HG03565 (cell line): ENCODE data around the gene RABGAP1L.
A peak's percentile ranks its signal among the peaks of the same experiment; 100 is the strongest.
"Not testable (repeated sequence)": the region's sequence is repeated elsewhere in the genome, so short reads cannot be mapped to it uniquely, and the experiment has no call there.

Experiments
- ATAC-seq: cut with Tn5 transposase; IDR thresholded peaks from one replicate; pipeline ENCODE4 v1.9.1; 2021; ENCODE audit warnings: mild to moderate bottlenecking, moderate library complexity; ENCODE audit not compliant: unreplicated experiment

Gene RABGAP1L

DNA sequence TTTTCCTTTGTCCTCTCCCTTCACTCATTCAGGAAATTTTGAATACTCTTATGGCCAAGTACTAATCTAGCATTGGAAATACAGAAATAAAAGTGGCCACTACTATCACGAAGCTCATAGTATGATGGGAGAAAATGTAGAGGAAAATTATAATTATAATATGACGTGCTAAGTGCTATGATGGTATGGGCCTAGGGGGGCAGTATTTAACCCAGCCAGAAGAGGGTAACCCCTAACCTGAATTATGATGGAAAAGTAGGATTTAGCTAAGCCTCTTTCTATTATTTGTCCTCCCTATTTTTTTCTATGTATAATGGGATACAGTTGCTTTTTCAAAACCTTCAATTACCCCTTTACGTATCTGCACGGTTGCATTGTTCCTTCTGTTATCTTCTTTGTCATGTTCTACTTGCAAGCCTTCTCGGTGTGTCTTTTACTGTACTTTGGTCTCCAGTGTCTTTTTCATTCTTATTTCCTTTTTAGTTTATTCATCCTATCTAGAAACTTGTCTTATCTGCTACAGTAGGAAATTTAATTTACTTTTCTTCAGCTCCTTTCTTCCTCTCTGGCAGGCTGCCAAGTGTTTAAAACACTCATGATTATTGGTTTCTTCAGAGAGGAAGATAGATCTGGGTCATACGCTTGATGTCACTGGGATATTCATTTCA lies 199.6 kb downstream of the RABGAP1L start:
- ATAC-seq = no peak

DNA sequence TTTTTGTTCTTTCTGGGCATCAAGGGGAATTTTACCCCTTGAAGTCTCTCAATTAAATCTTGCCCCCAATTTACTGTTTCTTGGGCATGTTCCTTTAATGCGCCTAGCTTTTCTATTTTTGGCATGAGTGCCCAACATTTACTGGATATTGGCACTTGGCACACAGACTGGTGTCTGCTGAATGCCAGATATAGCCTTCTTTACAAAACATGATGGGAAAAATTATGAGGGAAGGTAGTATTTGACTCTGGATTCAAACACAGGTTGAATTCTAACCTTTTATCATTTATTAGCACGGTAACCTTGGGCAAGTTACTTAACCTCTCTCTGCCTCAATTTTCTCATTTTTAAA lies 200.1 kb downstream of the RABGAP1L start:
- no peak for ATAC-seq

DNA sequence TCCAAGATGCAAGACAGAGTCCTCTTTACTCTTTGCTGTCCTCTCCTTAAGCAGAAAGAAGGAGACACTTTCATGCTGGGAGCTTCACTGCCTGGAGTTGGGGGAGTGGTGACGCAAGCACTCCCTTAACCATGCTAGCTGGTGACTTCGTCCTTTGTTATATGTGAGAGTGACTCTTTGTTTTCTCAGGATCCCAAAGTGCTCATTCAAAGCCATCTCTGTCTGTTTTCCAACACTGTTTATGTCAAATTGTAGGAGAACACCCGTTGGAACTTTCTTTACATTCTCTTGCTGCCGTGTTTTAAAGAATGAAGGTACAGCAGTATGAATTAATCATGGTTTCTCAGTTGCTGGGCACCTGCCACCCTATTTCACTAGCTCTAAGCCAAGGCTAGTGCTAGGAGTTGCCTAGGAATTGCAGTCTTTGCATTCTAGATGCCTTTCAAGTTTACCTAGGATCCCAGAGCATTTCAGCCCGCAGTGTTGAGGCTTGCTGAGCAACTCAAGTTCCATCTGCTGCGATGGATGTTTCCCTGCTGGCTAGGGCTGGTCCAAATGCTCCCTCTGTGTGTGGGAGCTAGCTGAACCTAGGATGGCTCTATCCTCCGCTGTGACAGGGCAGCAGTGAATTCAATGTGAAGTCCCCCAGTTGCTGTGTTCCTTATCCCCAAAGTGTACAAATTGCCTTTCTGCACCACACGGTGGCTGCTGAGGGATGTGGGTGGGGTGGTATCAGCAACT lies 205.8 kb downstream of the RABGAP1L start:
- ATAC-seq = no peak

DNA sequence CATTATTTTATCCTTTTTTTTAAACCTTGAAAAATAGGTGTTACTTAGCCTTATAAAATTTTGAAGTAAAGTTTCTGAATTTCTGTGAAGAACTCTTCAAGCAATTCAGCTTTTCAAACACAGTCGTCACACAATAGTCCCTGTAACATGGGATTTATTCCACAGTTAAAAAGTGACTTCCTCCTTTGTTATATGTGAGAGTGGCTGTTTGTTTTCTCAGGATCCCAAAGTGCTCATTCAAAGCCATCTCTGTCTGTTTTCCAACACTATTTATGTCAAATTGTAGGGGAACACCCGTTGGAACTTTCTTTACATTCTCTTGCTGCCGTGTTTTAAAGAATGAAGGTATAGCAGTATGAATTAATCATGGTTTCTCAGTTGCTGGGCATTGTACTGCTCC lies 207.6 kb downstream of the RABGAP1L start:
- ATAC-seq = no peak

DNA sequence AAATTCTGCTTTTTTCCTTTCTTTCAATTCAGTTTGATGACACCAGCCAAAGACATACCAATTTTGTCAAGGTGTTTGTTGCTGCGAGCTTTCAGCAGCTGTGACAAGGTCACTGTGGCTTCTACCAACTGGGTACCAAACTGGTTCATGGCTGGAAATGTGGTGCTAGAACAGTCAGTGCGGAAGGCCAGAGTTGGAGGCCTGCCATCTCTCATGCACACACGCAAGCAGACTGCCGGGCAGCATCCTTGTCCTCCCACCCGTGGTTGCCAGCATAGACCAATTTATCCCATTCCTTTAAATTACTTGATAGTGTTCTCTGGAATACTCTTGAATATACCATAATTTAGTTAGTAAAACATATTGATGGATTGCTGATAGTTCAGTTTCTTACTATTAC lies 208.6 kb downstream of the RABGAP1L start:
- no peak for ATAC-seq

DNA sequence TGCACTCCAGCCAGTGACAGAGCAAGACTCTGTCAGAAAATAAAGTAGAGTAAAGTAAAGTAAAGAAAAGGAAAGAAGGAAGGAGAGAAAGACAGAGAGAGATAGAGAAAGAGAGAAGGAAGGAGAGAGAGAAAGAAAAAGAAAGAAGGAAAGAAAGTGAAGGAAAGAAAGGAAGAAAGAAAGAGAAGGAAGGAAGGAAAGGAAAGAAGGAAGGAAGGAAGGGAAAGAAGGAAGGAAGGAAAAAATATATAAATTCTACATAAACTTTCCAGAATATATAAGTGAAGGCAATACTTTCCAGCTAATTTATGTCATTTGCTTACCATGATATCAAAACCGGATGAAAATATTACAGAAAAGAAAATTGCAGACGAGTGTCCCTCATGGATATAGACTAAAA lies 216.7 kb downstream of the RABGAP1L start:
- ATAC-seq = no peak

DNA sequence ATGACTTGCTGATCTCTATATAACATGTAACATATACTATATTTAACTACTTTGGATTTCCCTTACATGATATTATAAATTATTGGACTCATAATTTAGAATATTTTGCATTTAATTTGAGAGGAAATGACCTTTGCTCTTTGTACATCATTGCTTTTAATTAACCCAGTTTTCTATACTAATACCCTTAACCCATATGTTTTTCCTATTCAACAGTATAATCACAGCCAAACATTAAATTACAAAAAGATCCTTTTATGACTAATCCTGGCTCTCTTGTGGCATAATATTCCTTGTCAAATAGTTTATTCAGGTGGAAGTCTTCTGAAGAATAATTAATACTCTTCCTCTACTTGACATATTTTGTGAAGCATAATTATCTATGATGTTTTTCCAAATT lies 232.4 kb downstream of the RABGAP1L start:
- ATAC-seq = no peak

DNA sequence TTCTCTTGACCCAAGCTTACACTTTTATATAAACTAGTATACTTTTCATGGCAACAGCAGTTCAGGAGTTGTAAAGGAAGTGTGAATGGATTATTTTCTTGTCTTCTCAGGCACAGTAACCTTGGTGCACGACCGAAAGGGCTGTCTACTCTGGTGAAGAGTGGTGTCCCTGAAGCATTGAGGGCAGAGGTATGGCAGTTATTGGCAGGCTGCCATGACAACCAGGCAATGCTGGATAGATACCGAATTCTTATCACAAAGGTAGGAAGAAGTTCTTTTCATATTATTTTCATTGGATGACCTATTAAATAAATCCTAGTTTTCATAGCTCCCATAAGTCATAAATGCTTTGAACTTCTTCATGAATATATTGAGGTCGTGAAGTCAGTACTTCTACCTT lies 234.6 kb downstream of the RABGAP1L start:
- no peak for ATAC-seq

DNA sequence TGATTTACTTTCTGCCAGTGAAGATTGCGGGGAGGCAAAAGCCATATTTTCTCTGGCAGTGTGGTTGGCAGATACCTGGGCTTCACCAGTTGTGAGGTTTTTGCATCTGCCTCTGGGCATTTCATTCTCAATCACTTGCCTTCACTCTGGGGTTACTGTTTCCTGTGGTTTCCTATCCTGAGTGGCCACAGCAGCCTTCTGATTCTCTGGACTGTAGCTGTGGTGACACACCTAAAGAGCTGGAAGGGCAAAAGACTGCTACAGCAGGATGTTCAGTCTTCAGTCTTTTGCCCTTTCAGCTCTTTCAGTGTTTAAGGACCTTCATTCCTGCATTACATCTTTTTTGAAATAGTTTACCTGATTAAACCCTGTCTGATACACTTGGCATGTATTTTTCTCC lies 237.9 kb downstream of the RABGAP1L start:
- no peak for ATAC-seq

DNA sequence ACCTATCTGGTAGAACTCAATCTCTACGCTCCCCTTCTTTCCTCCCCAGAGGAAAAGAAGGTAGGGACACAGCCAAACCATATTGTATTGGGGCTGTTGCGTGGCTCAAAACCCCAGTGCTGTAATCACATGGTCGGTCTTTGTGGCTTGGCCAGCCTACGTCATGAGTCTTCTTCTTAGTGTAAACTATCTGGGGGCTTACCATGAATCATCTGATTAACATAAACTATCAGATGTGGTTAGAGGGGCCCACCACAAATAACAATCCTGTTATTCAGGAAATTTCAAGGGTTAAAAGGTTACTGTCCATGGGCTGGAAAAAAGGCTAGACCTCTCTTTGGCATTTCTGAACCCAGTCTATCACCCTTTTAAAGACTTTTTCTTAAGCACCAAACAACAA lies 238.9 kb downstream of the RABGAP1L start:
- ATAC-seq = peak; percentile 47

DNA sequence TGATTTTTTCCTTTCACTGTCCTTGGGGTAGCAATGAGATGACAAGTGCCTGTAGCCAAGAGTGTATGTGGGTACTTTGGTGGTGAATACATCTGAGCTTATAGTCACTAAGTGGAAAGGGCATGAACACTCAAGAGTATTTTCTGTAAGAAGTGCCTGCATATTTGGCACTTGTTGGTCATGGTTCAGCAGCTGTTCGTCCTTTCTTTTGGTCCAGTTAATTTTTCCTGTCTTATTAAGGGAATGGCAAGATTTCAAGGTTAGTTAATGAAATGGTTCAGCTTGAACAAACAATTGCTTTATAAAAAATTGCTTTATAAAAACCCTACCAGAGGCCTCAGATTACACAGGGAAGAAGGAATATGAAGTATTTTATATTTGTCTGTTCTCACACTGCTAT lies 239.9 kb downstream of the RABGAP1L start:
- no peak for ATAC-seq

DNA sequence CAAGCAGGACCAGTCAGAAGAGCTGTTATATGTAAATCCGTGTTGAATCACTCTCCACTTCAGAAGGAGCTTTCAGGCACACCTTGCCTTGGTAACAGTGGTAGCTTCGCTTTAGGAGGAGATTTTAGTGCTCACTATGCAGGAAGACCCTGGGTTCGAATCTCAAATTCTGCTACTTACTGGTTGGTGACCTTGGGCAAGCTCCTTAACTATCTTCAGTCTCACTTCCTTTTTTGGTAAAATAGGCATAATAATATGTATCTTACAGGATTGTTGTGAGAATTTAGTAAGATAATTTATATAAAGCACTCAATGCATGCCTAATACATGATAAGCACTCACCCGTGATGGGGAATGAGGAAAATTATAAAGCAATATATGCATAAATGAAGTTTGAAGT lies 241.8 kb downstream of the RABGAP1L start:
- no peak for ATAC-seq

DNA sequence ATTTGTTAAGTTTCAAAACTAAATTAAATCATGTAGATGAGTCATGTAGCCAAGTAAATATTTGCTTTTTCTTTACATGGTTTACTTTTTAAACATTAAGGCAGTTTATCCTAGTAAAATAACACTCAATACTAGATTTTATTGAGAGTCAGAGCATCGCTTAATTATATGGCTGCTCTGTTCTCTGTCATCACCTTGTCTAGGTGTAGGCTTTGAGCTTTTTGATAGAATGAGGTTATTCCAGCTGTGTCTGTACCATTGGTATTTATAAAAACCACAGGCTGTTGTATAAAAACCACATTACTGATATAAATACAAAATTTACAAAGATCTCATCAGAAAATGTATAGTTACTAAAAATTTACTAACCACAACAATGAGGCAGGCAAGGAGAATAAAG lies 245.9 kb downstream of the RABGAP1L start:
- no peak for ATAC-seq

DNA sequence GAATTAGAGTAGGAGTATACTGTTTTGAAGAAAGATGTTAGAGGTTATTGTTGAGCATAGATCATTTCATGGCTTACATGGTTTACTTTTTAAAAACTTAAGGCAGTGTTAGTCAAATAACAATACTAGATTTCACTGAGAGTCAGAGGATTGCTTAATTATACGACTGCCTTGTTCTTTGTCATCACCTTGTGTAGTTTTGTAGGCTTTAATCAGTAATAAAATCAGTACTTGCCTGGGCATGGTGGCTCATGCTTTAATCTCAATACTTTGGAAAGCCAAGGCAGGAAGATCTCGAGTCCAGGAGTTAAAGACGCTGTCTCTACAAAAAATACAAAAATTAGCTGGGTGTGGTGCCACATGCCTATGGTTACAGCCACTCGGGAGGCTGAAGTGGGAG lies 247.1 kb downstream of the RABGAP1L start:
- ATAC-seq = no peak

DNA sequence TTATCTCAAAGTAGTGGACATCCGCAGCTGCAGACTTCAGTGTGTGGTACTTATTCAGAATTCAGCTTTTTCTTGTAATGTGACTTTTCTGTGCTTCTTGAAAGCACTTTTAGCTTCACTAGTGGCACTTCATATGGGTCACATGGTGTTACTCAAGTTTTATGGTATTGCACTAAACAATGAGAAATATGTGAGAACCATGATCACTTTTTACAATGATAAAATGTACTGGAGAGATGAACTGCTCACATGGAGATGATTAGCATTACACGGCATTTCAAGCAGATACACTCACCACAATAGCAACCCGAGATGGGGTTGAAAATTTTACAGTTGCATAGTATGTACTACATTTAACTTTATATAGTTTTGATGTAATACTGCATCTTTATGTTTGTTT lies 248.3 kb downstream of the RABGAP1L start:
- no peak for ATAC-seq

DNA sequence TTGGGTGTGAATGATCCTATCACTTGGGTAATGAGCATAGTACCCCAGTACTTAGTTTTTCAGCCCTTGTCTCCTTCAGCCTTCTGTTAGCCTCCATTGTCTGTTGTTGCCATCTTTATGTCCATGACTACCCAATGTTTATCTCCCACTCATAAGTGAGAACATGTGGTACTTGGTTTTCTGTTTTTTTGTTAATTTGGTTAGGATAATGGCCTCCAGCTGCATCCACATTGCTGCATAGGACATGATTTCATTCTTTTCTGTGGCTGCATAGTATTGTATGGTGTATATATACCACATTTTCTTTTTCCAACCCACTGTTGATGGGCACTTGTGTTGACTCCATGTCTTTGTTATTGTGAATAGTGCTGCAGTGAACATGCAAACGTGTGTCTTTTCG lies 248.8 kb downstream of the RABGAP1L start:
- no peak for ATAC-seq

DNA sequence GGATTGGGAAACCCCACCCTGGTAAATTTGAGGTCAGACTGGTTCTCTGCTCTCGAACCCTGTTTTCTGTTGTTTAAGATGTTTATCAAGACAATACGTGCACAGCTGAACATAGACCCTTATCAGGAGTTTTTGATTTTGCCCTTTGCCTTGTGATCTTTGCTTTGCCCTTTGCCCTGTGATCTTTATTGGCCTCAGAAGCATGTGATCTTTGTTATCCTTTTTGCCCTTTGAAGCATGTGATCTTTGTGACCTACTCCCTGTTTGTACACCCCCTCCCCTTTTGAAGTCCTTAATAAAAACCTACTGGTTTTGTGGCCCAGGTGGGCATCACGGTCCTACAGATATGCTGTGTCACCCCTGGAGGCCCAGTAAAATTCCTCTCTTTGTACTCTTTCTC lies 250.5 kb downstream of the RABGAP1L start:
- ATAC-seq = not testable (repeated sequence)

DNA sequence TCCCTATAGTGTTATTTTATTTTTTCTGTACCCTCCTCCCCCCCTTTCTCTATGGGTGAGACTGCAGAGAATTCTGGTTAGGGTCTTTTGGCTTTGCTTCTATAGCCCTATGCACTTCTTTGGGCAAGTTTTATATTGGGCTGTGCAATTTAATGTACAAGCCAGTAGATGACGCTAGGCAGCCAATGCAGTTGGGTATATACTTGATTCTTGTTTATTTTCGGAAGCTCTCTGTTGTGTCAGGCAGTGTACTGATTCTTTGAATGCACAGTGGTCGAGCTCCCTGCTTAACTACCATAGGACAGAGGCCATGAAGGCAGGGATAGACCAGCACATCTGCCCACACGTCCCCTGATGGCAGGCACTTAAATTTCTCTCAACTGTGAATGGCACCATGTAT lies 254.3 kb downstream of the RABGAP1L start:
- no peak for ATAC-seq

DNA sequence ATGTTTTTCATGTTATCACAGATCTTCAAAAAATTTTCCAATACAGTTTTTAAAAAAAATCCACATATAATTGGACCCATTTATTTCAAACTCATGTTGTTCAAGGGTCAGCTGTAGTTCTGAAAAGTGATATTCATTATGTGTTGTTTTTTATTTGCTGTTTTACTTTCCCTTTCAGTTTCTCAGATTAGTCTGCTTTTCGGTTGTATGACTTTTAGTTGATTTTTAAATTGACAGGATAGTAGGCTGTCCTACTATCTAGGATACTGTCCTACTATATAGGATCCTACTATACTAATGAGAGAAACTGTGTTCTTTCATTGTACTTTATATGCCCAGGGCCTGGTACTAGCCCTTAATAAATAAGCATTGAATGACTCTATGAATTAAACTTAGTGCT lies 254.9 kb downstream of the RABGAP1L start:
- no peak for ATAC-seq

DNA sequence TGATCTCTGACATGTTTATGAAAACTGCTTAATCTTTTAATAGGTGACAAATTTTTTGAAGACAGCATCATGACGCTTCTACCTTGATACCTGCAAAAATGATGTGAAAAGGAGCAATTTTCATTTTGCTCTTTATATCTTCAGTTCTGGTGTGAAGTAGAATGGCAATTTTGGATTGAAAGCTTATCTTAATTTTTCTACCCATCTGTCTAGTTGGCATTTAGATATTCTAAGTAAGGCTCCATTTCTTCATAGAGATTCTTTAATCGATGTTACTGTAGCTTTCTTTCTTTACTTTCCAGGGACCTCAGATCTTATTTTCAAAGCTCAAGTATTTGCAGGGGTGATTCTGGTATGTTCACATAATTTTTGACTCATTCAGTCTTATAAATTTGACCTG lies 256.2 kb downstream of the RABGAP1L start:
- no peak for ATAC-seq

DNA sequence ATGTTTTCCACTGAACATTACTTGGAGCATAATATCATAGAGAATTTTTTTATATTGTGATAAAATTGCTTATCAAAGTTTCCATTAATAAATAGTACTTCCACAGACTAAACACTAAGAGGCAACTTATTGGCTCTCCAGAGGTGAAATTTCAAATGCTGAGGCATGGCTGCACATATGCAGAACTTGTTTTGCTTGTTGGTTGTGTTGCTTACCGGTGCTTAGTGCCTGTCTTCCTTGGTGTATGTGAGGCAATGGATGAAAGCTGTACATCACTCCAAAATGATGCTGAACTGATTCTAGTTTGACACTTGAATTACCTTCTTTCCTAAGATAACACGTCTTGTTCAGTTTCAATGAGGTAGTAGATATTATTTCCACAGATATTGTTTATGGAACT lies 258.6 kb downstream of the RABGAP1L start:
- ATAC-seq = no peak

DNA sequence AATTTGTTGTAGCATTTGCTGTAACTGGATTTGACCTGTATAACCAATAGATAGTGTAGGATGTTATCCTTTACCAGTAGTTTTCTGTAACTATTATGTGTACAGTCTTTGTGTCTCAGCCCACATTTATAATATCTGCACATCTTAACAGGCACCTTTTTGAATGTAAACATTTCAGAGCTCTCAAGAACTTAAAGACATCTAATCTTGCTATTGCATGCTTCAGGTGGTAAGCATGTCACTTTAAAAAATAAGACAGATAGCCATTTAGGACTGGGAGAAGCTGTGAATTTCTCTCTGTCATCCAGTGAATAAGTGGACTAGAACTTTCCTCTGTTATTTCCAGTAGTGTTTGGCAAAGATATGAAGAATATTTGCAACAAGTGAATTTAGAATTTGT lies 265.8 kb downstream of the RABGAP1L start:
- no peak for ATAC-seq

DNA sequence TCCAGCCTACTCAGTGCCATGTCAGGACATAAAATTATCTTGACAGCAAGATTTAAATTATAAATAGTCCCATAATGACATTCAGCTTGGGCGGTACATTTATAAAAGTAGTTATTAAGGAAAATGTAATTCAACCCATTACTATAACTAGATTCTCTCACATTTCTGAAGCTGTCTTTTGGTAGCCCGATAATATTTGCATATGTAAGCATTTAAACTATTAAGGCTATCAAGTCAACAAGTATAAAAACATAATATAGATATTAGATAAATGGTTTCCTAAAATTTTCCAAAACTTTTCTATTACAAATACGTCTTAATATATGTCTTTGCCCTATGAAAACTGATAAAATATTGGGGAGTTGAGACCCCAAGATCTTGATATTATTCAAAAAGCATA lies 266.8 kb downstream of the RABGAP1L start:
- ATAC-seq = no peak
